G401 (cell line): ENCODE measurements around the gene DNAAF2. TPM values are rescaled to one million over a fixed set of nuclear protein-coding genes. Genes with fewer than 3 reads are reported as not detected.
"Not testable (repeated sequence)": the region's sequence is repeated elsewhere in the genome, so short reads cannot be mapped to it uniquely, and the experiment has no call there.

Experiments used
- DNase-seq: peaks from one replicate; pipeline ENCODE4 v3.0.0-alpha.2; 2015; ENCODE audit warnings: low spot score
- in situ Hi-C: cut with HindIII; loops from 2 replicates; pipeline ENCODE4 v1.10.0; 2016; ENCODE audit warnings: low sequenced_read_pairs, mixed read lengths
- total RNA-seq: library from RNA; depleted of rRNA; stranded (reverse); fragments of >200 nt; shearing (Covaris generic); gene quantifications from 2 replicates; pipeline ENCODE4 v1.2.3, GENCODE V29; 2014

Gene DNAAF2
- total RNA-seq, 1 experiment from 2014 or later: 16.2 TPM

GRCh38 chr14:49623941-49624839 lies 10.9 kb downstream of the DNAAF2 start:
- in situ Hi-C loops: no loop called here
- no peak for DNase-seq

DNA sequence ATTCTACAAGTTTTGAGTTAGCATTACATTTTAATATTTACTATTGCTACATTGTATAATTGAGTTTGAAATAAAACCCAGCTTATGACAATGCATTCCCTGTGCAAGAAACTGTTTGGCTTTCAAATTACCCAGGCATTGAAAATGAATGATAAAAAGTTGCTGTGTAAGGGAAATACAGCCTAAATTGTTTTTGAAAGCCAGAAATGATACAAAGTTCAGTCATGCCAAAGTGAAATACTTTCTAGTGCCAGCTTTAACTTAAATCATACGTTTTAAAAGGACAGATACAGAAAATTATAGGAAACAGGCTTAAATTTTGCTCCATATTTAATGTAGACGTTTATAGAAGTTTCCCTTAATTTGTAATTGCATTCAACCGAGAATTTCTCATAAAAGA lies 11.7 kb downstream of the DNAAF2 start:
- no peak for DNase-seq
- in situ Hi-C loops: no loop called here

DNA sequence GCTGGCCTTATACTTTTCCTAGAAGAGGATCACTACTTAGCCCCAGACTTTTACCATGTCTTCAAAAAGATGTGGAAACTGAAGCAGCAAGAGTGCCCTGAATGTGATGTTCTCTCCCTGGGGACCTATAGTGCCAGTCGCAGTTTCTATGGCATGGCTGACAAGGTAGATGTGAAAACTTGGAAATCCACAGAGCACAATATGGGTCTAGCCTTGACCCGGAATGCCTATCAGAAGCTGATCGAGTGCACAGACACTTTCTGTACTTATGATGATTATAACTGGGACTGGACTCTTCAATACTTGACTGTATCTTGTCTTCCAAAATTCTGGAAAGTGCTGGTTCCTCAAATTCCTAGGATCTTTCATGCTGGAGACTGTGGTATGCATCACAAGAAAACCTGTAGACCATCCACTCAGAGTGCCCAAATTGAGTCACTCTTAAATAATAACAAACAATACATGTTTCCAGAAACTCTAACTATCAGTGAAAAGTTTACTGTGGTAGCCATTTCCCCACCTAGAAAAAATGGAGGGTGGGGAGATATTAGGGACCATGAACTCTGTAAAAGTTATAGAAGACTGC lies 12.9 kb downstream of the DNAAF2 start:
- no peak for DNase-seq
- in situ Hi-C loops: no loop called here

DNA sequence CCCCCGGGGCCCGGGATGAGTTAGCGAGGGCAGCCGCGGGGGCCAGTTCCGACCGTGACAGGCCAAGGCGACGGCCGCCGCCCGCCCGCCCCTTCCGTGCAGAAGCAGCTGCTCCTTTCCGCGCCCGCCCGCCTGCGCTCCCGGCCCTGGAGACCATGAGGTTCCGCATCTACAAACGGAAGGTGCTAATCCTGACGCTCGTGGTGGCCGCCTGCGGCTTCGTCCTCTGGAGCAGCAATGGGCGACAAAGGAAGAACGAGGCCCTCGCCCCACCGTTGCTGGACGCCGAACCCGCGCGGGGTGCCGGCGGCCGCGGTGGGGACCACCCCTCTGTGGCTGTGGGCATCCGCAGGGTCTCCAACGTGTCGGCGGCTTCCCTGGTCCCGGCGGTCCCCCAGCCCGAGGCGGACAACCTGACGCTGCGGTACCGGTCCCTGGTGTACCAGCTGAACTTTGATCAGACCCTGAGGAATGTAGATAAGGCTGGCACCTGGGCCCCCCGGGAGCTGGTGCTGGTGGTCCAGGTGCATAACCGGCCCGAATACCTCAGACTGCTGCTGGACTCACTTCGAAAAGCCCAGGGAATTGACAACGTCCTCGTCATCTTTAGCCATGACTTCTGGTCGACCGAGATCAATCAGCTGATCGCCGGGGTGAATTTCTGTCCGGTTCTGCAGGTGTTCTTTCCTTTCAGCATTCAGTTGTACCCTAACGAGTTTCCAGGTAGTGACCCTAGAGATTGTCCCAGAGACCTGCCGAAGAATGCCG lies 13.7 kb downstream of the DNAAF2 start:
- DNase-seq: peak; percentile 63
- in situ Hi-C loops: no loop called here

- in situ Hi-C loops: no loop called here
- DNase-seq: peak; percentile 98
Observed at GRCh38 chr14:49620182-49621113, 14.6 kb downstream of the DNAAF2 start, which contains the start of the genes MGAT2 and RPL36AL. Gene MGAT2, plus strand, starts transcription at chr14:49620799. Its CDS starts 470 bp downstream, at chr14:49621269. Gene RPL36AL, minus strand, starts transcription at chr14:49620626. Its CDS starts 1,522 bp downstream, at chr14:49619104.

- in situ Hi-C loops: no loop called here
- DNase-seq: no peak
Observed at GRCh38 chr14:49619730-49620129, 15.3 kb downstream of the DNAAF2 start.

DNA sequence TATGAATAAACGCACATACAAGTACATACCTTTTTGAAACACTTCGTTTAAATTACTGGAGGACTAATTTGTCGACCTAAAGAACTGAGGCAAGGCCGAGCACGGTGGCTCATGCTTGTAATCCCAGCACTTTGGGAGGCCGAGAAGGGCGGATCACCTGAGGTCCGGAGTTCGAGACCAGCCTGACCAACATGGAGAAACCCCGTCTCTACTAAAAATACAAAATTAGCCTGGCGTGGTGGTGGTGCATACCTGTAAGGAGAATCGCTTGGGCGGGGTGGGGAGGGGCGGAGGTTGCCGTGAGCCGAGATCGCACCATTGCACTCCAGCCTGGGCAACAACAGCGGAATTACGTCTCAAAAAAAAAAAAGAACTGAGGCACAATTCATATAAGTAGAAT lies 15.8 kb downstream of the DNAAF2 start:
- DNase-seq, in situ Hi-C loops: not testable (repeated sequence)

- in situ Hi-C loops: no loop called here
- no peak for DNase-seq
Observed at GRCh38 chr14:49617852-49618519, 17.1 kb downstream of the DNAAF2 start.

DNA sequence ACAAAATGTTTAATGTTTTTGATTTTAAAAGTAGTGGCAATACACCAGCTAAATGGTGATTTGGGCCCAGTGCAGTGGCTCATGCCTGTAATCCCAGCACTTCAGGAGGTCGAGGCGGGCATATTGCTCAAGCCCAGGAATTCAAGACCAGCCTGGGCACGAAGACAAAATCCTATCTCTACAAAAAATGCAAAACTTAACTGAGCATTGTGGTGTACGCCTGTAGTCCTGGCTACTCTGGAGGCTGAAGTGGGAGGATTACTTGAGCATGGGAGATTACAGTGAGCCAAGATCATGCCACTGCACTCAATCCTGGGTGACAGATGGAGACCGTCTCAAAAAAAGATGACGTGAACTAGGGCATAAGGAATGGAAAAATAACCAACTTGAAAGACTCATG lies 19.3 kb downstream of the DNAAF2 start:
- DNase-seq: no peak
- in situ Hi-C loops: no loop called here

DNA sequence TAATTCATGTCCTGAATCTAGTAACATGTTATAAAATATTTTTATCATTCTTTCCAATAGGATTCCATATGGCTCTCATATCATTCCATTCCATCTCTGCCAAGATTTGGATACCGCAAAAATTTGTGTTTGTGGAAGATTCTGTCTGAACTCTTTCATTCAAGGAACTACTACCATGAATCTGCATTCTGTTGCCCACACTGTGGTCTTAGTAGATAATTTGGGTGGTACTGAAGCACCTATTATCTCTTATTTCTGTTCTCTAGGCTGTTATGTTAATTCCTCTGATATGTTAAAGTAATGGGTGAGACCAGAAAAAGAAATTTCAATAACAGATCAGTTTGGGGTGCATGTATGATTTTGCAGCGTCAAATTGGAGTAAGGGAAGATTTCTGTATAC lies 20.8 kb downstream of the DNAAF2 start:
- DNase-seq: no peak
- in situ Hi-C loops: no loop called here

DNA sequence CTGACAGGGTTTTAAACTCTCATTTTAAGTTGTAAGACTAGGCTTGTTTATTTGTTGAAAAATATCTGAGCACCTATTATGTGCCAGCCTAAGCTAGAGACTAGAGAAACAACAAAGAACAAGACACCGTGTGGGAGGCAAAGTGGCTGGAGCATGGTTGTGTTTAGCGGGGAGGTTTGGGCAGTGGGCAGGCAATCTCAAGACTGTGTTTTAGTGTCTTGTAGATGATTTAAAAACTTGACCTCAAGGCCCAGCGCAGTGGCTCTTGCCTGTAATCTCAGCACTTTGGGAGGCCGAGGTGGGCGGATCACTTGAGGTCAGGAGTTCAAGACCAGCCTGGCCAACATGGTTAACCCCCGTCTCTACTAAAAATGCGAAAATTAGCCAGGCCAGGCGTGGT lies 22.4 kb downstream of the DNAAF2 start:
- in situ Hi-C loops: no loop called here
- no peak for DNase-seq

- DNase-seq: no peak
- in situ Hi-C loops: no loop called here
Observed at GRCh38 chr14:49612251-49612650, 22.8 kb downstream of the DNAAF2 start.

DNA sequence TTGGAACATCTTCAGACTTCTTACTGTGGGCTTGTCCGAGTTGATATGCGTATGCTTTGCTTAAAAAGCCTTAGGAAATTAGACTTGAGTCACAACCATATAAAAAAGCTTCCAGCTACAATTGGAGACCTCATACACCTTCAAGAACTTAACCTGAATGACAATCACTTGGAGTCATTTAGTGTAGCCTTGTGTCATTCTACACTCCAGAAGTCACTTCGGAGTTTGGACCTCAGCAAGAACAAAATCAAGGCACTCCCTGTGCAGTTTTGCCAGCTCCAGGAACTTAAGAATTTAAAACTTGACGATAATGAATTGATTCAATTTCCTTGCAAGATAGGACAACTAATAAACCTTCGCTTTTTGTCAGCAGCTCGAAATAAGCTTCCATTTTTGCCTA lies 27.5 kb downstream of the DNAAF2 start:
- in situ Hi-C loops: no loop called here
- no peak for DNase-seq

DNA sequence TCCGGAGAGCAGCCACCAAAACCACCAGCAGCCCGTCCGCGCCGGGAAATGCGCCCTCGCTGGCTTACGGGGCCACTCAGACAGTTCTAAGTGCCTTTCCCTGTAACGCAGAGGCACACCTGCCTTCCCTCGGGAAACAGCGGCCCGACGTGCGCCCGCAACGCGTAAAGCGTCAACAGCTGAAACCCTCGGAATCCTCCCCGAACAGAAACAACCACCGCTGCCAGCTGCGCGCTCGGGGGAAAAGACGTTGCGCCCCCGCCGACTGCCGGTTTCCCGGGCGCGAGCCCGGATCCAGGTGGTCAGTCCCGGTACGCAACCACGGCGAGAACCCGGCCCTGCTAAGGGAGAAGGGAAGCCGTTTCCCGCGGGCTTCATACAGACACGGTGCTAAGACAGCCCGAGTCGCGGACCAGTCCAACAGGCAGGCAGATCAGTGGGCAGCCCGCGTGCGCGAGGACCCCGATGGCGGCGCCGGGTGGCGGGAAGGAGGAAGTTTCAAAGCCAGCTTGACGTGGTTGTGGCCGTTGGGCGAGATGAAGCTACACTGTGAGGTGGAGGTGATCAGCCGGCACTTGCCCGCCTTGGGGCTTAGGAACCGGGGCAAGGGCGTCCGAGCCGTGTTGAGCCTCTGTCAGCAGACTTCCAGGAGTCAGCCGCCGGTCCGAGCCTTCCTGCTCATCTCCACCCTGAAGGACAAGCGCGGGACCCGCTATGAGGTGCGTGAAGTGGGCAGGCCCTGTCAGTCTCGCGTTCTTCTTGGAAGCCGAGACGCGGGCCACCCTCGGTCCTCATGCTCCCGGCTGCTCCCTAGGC lies 36.4 kb downstream of the DNAAF2 start, which contains the start of gene LRR1:
Gene LRR1, plus strand, starts transcription at position 456 of the 816 bp plus-strand sequence. Its CDS starts 81 bp downstream, at position 537.
- in situ Hi-C loops: no loop called here
- peak; percentile 81 for DNase-seq

DNA sequence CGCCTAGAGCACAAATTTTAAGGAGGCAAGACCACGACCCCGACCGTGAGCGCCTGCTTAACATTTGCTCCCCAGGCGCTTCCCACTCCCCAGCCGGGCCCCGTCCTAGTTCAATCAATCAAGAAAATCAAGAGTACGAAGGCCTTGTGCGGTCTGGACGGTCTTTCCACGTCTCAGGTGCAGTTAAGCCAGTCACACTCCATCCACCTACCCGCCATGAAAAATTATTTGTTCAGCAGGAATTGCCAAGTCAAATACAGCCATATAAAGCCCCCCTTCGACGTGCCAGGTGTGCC lies 36.9 kb downstream of the DNAAF2 start:
- in situ Hi-C loops: no loop called here
- peak; percentile 36 for DNase-seq

DNA sequence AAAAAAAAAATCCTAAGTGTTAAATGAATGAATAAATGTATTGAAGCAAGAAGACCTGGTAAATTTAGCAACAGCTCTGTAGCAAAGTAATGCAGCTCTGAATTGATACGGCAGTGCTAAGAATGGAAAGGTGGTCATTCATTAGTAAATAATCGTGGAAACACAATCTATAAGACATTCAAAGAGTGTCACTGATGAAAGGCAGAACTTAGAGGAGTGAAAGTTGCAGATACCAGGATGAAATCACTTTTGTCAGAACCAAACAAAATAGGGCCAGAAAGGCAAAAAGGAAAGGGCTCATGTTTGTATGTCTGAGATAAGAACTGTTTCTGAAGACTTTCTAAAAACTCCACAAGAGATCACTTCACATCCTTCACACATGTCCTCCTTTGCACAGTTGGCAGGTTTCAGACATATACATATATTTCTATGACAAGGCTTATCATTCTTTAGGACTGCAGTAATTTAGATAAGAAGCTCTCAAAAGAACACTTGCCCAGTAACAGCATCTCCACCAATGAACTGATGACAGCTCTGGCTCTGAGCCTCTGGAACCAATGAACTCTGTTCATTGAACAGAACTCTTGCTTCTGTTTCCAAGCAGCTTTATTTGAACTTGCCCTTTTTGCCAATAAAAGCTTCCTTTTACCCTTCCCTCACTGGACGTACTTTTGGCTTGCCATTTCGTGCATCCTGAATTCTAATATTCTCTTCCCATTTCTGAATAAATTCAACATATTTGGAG lies 40.5 kb downstream of the DNAAF2 start:
- DNase-seq: peak; percentile 23
- in situ Hi-C loops: no loop called here

DNA sequence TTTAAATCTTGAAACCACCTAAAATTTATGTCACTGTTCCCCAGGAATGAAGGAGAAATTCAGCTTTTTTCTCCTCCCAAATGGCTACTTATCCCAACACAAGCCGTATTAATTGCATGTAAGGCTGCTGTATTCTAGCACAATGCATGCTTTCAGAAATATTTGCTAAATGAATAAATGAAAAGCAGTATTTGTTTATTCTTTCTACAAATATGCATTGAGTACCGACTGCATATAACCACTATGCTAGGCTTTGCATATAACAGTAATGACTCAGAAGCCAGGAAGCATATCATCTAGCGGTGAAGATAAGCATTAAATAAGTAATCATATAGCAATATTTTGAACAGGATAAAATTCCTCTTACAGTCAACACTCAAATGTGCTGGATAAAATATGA lies 42.0 kb downstream of the DNAAF2 start:
- in situ Hi-C loops: no loop called here
- no peak for DNase-seq
